ENCODE measurements around the gene DLL3. TPM values are rescaled to one million over a fixed set of nuclear protein-coding genes. Genes with fewer than 3 reads are reported as not detected.

DLL3 gene
- total RNA-seq, 3 donors from 2014 or later (not counting 1 experiment from before 2014, with no cell fraction given): not detected

DNA sequence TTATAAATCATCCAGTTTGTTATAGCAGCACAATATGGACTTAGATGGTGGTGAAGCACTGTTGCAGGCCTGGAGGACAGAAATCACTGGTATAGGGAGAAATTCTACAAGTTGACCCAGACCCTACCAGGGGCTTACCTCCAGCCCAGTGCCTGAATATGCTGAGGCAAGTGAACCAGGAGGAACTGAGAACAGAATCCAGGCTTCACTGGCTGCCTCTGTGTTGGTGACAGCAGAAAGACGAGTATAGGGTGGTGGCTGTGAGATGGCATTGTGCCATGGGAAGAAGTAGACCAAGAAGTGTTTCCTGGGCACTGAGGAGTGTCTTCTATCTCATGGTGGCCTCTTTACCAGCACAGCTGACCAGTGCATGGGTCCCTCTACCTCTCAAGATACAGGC is 57.1 kb downstream of the DLL3 start:
- Histone ChIP-seq H3K9me3 (ENCODE audit: control insufficient read depth, insufficient read depth, low read length) (no peaks in the 10 kb centered on the region), H3K27ac (ENCODE audit: low read length) (no peak overlapping the region), H3K36me3 (ENCODE audit: control insufficient read depth, insufficient read depth, low read length) (no peaks in the 10 kb centered on the region), H3K4me1 (ENCODE audit: control insufficient read depth, insufficient read depth, low read length) (peaks cover 21% of the 10 kb centered on the region), H3K27me3 (ENCODE audit: control insufficient read depth, insufficient read depth, low read length) (no peaks in the 10 kb centered on the region), H3K4me3 (ENCODE audit: low read length) (no peak overlapping the region)
- Mint-ChIP-seq H3K27me3 (ENCODE audit: low read depth in 2 of 2) (no peaks in the 10 kb centered on the region), H3K9me3 (no peaks in the 10 kb centered on the region), H3K27ac (no peak overlapping the region), H3K4me1 (peaks cover 13 to 14% of the 10 kb centered on the region in 2 donors), H3K4me3 (no peak overlapping the region), H3K36me3 (no peaks in the 10 kb centered on the region)
- intact Hi-C loops (cut with micrococcal nuclease): no loop called here
- WGBS (ENCODE audit: insufficient coverage): 38% methylated on average over 1 of the region's 1 CpG
- ATAC-seq (no peak), DNase-seq (no peak)
- TF ChIP-seq, protein P1, sequence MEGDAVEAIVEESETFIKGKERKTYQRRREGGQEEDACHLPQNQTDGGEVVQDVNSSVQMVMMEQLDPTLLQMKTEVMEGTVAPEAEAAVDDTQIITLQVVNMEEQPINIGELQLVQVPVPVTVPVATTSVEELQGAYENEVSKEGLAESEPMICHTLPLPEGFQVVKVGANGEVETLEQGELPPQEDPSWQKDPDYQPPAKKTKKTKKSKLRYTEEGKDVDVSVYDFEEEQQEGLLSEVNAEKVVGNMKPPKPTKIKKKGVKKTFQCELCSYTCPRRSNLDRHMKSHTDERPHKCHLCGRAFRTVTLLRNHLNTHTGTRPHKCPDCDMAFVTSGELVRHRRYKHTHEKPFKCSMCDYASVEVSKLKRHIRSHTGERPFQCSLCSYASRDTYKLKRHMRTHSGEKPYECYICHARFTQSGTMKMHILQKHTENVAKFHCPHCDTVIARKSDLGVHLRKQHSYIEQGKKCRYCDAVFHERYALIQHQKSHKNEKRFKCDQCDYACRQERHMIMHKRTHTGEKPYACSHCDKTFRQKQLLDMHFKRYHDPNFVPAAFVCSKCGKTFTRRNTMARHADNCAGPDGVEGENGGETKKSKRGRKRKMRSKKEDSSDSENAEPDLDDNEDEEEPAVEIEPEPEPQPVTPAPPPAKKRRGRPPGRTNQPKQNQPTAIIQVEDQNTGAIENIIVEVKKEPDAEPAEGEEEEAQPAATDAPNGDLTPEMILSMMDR (IDR thresholded peaks at IDR 0.05): no peak

Other genes with a start within 250 kb of the DLL3 start
- not detected for gene IFNL2, start 230.6 kb upstream of the DLL3 start, total RNA-seq
- 1 to 10 TPM in 1 of 3 donors, under 1 TPM in 1, not detected in 1; 0.33 to 1.4 TPM for gene IFNL1, start 202.5 kb upstream of the DLL3 start, total RNA-seq
- gene LRFN1, start 178.1 kb upstream of the DLL3 start, total RNA-seq: 10 to 100 TPM in 1 of 3 donors, 1 to 10 TPM in 2; 5.9 to 12.5 (median 6.9) TPM
- 100 to 1,000 TPM; 315 to 331 (median 329) TPM for gene GMFG, start 162.9 kb upstream of the DLL3 start, total RNA-seq
- 10 to 100 TPM; 67.8 to 80.8 (median 78.9) TPM for gene SAMD4B, start 156.5 kb upstream of the DLL3 start, total RNA-seq
- gene PAF1, start 107.8 kb upstream of the DLL3 start, total RNA-seq: 10 to 100 TPM; 54.3 to 80.9 (median 68.3) TPM
- 10 to 100 TPM; 37.5 to 49.1 (median 45.9) TPM for gene MED29, start 107.6 kb upstream of the DLL3 start, total RNA-seq
- 1,000 to 10,000 TPM; 1,232 to 2,074 (median 1,769) TPM for gene ZFP36, start 92.1 kb upstream of the DLL3 start, total RNA-seq
- gene PLEKHG2, start 86.3 kb upstream of the DLL3 start, total RNA-seq: 100 to 1,000 TPM in 1 of 3 donors, 10 to 100 TPM in 2; 70.2 to 129 (median 80.7) TPM
- gene RPS16, start 63.0 kb upstream of the DLL3 start, total RNA-seq: 1,000 to 10,000 TPM; 1,227 to 1,543 (median 1,399) TPM
- 100 to 1,000 TPM; 228 to 256 (median 230) TPM for gene SUPT5H, start 53.4 kb upstream of the DLL3 start, total RNA-seq
- gene TIMM50, start 18.1 kb upstream of the DLL3 start, total RNA-seq: 10 to 100 TPM; 50.1 to 67.2 (median 60.8) TPM
- not detected for gene SELENOV, start 16.2 kb downstream of the DLL3 start, total RNA-seq
- 1 to 10 TPM; 4.6 to 6.7 (median 5.8) TPM for gene EID2B, start 33.9 kb downstream of the DLL3 start, total RNA-seq
- 10 to 100 TPM; 11.9 to 19.9 (median 15.6) TPM for gene EID2, start 41.2 kb downstream of the DLL3 start, total RNA-seq
- gene LGALS13, start 103.6 kb downstream of the DLL3 start, total RNA-seq: not detected
- gene LGALS16, start 157.0 kb downstream of the DLL3 start, total RNA-seq: not detected
- gene LGALS14, start 205.5 kb downstream of the DLL3 start, total RNA-seq: not detected
- gene CLC, start 239.1 kb downstream of the DLL3 start, total RNA-seq: 100 to 1,000 TPM in 1 of 3 donors, 10 to 100 TPM in 1, not detected in 1; 11.2 to 487 TPM